H1 (cell line): ENCODE data around the gene RABL2B. TPM values are rescaled to one million over a fixed set of nuclear protein-coding genes. Genes with fewer than 3 reads are reported as not detected.

Experiments
- CTCF ChIA-PET: fragments of 300-600 bp; sonication (Branson Sonifier 250); formaldehyde crosslinking; loops from one replicate; lab custom pipeline; 2021; ENCODE audit not compliant: partially characterized antibody; lab: Charles Lee
- POLR2A ChIA-PET: fragments of 300-600 bp; sonication (Branson Sonifier 250); formaldehyde crosslinking; loops from one replicate; lab custom pipeline; 2021; ENCODE audit warnings: inconsistent platforms; ENCODE audit not compliant: partially characterized antibody; lab: Charles Lee
- DNase-seq, 2 experiments: peaks; one replicate each; pipeline versions ENCODE4 v3.0.0 to v3.0.0-alpha.2; 2010 to 2022; ENCODE audit warnings: low spot score in 2 of 2, low read depth in 1 of 2, mixed read lengths in 1 of 2
- FAIRE-seq: peaks from 2 replicates; lab custom pipeline; 2011; peaks lifted over from hg19 to GRCh38; lab: Jason Lieb, UNC
- H2AFZ ChIP-seq: 2 replicates; pipeline ENCODE4 v1.8.1; 2012; ENCODE audit warnings: low read length, inconsistent platforms
- H2AK5ac ChIP-seq: 2 replicates; pipeline ENCODE4 v1.6.1; 2013; ENCODE audit warnings: low read depth, low read length
- H2BK120ac ChIP-seq: replicated peaks from 2 replicates; pipeline ENCODE3; 2013; ENCODE audit warnings: low read depth, low read length, inconsistent platforms
- H2BK12ac ChIP-seq: 2 replicates; pipeline ENCODE4 v1.6.1; 2013; ENCODE audit warnings: low read depth, low read length
- H2BK15ac ChIP-seq: 2 replicates; pipeline ENCODE4 v1.6.1; 2013; ENCODE audit warnings: low read length
- H2BK20ac ChIP-seq: 2 replicates; pipeline ENCODE4 v1.6.1; 2013; ENCODE audit warnings: low read length
- H2BK5ac ChIP-seq: 2 replicates; pipeline ENCODE4 v1.6.1; 2013; ENCODE audit warnings: low read depth, low read length
- H3K14ac ChIP-seq: 2 replicates; pipeline ENCODE4 v1.6.1; 2013; ENCODE audit warnings: inconsistent platforms; ENCODE audit not compliant: insufficient read length
- H3K18ac ChIP-seq: 2 replicates; pipeline ENCODE4 v1.6.1; 2013; ENCODE audit warnings: low read length; ENCODE audit errors: extremely low read depth
- H3K23ac ChIP-seq: 2 replicates; pipeline ENCODE4 v1.6.1; 2013; ENCODE audit warnings: inconsistent platforms; ENCODE audit not compliant: insufficient read length
- H3K23me2 ChIP-seq: 2 replicates; pipeline ENCODE4 v1.6.1; 2013; ENCODE audit warnings: low read depth, low read length
- H3K27ac ChIP-seq: 2 replicates; pipeline ENCODE4 v1.6.1; 2011; ENCODE audit warnings: low read depth, low read length, inconsistent platforms
- H3K27me3 ChIP-seq, 4 experiments: replicated peaks in 1 of 4; 1 replicate in 1 of 4; 2 replicates in 3 of 4; pipeline versions ENCODE4 v1.6.1 to v1.8.1; 2011 to 2013; ENCODE audit warnings: low read length in 3 of 4, mild to moderate bottlenecking in 3 of 4, inconsistent platforms in 2 of 4, mixed read lengths in 2 of 4, moderate library complexity in 1 of 4; ENCODE audit not compliant: control insufficient read depth in 3 of 4, insufficient read depth in 3 of 4; ENCODE audit errors: extremely low read depth in 1 of 4
- H3K36me3 ChIP-seq, 4 experiments: 2 replicates each; pipeline versions ENCODE4 v1.6.1 to v1.8.1; 2011 to 2013; ENCODE audit warnings: mild to moderate bottlenecking in 4 of 4, low read length in 3 of 4, moderate library complexity in 2 of 4, control low read depth in 1 of 4, inconsistent platforms in 1 of 4; ENCODE audit not compliant: insufficient read depth in 4 of 4, control insufficient read depth in 2 of 4
- H3K4ac ChIP-seq: replicated peaks from 2 replicates; pipeline ENCODE3; 2013; ENCODE audit warnings: low read length, low read depth, mixed read lengths, inconsistent platforms; ENCODE audit not compliant: insufficient read length
- H3K4me1 ChIP-seq, 4 experiments: replicated peaks in 1 of 4; 1 replicate in 1 of 4; 2 replicates in 3 of 4; pipeline versions ENCODE4 v1.6.1 to v1.8.1; 2011 to 2013; ENCODE audit warnings: low read length in 3 of 4, inconsistent platforms in 2 of 4, mixed read lengths in 1 of 4; ENCODE audit not compliant: insufficient read depth in 4 of 4, control insufficient read depth in 3 of 4
- H3K4me2 ChIP-seq, 2 experiments: 2 replicates each; pipeline versions ENCODE4 v1.6.1 to v1.8.1; 2011 to 2013; ENCODE audit warnings: low read depth in 2 of 2, low read length in 2 of 2, control low read depth in 1 of 2, inconsistent platforms in 1 of 2, mild to moderate bottlenecking in 1 of 2; ENCODE audit not compliant: insufficient read depth in 1 of 2
- H3K4me3 ChIP-seq, 4 experiments: fragments of 200-600, 300-600 bp in 1 of 4; sonication (generic), shearing (Covaris generic), sonication (Bioruptor Twin) in 1 of 4; 2 replicates each; pipeline versions ENCODE4 v1.5.1 to v1.8.1; 2011 to 2016; ENCODE audit warnings: low read length in 4 of 4, low read depth in 3 of 4, control low read depth in 2 of 4, inconsistent platforms in 2 of 4, mild to moderate bottlenecking in 2 of 4, mixed read lengths in 1 of 4, moderate library complexity in 1 of 4; ENCODE audit not compliant: insufficient read depth in 2 of 4; ENCODE audit errors: extremely low read depth in 1 of 4
- H3K56ac ChIP-seq: replicated peaks from 2 replicates; pipeline ENCODE3; 2013; ENCODE audit warnings: low read depth, mild to moderate bottlenecking, mixed read lengths, low read length, inconsistent platforms; ENCODE audit not compliant: insufficient read length
- H3K79me1 ChIP-seq: 2 replicates; pipeline ENCODE4 v1.6.1; 2013; ENCODE audit warnings: low read depth, low read length, control low read depth
- H3K79me2 ChIP-seq, 2 experiments: 2 replicates each; pipeline versions ENCODE4 v1.6.1 to v1.8.1; 2012 to 2013; ENCODE audit warnings: low read length in 2 of 2, mild to moderate bottlenecking in 2 of 2, inconsistent platforms in 1 of 2; ENCODE audit not compliant: insufficient read depth in 2 of 2, control insufficient read depth in 1 of 2
- H3K9ac ChIP-seq, 4 experiments: replicated peaks in 1 of 4; 1 replicate in 1 of 4; 2 replicates in 3 of 4; pipeline versions ENCODE4 v1.6.1 to v1.8.1; 2011 to 2013; ENCODE audit warnings: low read depth in 3 of 4, low read length in 3 of 4, control low read depth in 2 of 4, mild to moderate bottlenecking in 2 of 4, moderate library complexity in 2 of 4, inconsistent platforms in 1 of 4; ENCODE audit errors: extremely low read depth in 1 of 4
- H3K9me3 ChIP-seq, 2 experiments: 2 replicates each; pipeline versions ENCODE4 v1.6.1 to v1.8.1; 2012 to 2013; ENCODE audit warnings: mild to moderate bottlenecking in 2 of 2, moderate library complexity in 2 of 2, control low read depth in 1 of 2, inconsistent platforms in 1 of 2, low read depth in 1 of 2, low read length in 1 of 2, mixed read lengths in 1 of 2; ENCODE audit not compliant: insufficient read depth in 2 of 2
- H4K20me1 ChIP-seq, 2 experiments: replicated peaks in 1 of 2; 2 replicates each; pipeline versions ENCODE3 to v1.8.1; 2011 to 2013; ENCODE audit warnings: inconsistent platforms in 2 of 2, low read length in 2 of 2, mild to moderate bottlenecking in 1 of 2; ENCODE audit not compliant: insufficient read depth in 2 of 2, control insufficient read depth in 1 of 2
- H4K5ac ChIP-seq: 2 replicates; pipeline ENCODE4 v1.6.1; 2013; ENCODE audit warnings: low read length, low read depth, mixed read lengths, inconsistent platforms; ENCODE audit not compliant: insufficient read length
- H4K8ac ChIP-seq: 2 replicates; pipeline ENCODE4 v1.8.0; 2013; ENCODE audit warnings: mild to moderate bottlenecking, moderate library complexity, low read length, inconsistent platforms; ENCODE audit not compliant: insufficient read depth; ENCODE audit errors: extremely low read depth
- H4K91ac ChIP-seq: replicated peaks from 2 replicates; pipeline ENCODE3; 2013; ENCODE audit warnings: low read length, mixed read lengths, inconsistent platforms; ENCODE audit not compliant: insufficient read length
- BCL11A ChIP-seq, 2 experiments: IDR thresholded peaks; one replicate each; pipeline ENCODE4 v1.6.1; 2011; ENCODE audit warnings: low read depth in 2 of 2, low read length in 2 of 2, mild to moderate bottlenecking in 2 of 2
- CBX8 ChIP-seq: fragments of 300-800, 300-1000 bp; sonication (generic); IDR thresholded peaks from 2 replicates; pipeline ENCODE4 v1.7.1; 2016; ENCODE audit warnings: low read depth, low read length, borderline replicate concordance
- CREB1 ChIP-seq: IDR thresholded peaks from 2 replicates; pipeline ENCODE4 v1.6.1; 2012; ENCODE audit warnings: inconsistent platforms
- CTBP2 ChIP-seq: IDR thresholded peaks from 2 replicates; pipeline ENCODE4 v1.7.0; 2011; ENCODE audit warnings: borderline replicate concordance, mild to moderate bottlenecking, moderate library complexity, mixed read lengths, low read length; ENCODE audit not compliant: insufficient read depth, insufficient read length
- E2F6 ChIP-seq: IDR thresholded peaks from 2 replicates; pipeline ENCODE4 v1.6.1; 2012; ENCODE audit warnings: inconsistent platforms
- EGR1 ChIP-seq: IDR thresholded peaks from 2 replicates; pipeline ENCODE4 v1.6.1; 2011; ENCODE audit warnings: low read depth, low read length, borderline replicate concordance
- KDM5A ChIP-seq: fragments of 200-600 bp; IDR thresholded peaks from 2 replicates; pipeline ENCODE4 v1.7.1; 2012; ENCODE audit warnings: mild to moderate bottlenecking, low read length, inconsistent platforms, mixed read lengths
- POU5F1 ChIP-seq: IDR thresholded peaks from 2 replicates; pipeline ENCODE4 v1.6.1; 2011; ENCODE audit warnings: low read depth, mild to moderate bottlenecking, low read length, moderate library complexity
- RBBP5 ChIP-seq: IDR thresholded peaks from 2 replicates; pipeline ENCODE4 v1.7.1; 2012; ENCODE audit warnings: low read depth, mild to moderate bottlenecking, inconsistent platforms, low read length, moderate library complexity, borderline replicate concordance
- TCF12 ChIP-seq: IDR thresholded peaks from 2 replicates; pipeline ENCODE4 v1.6.1; 2011; ENCODE audit warnings: low read depth, mild to moderate bottlenecking, low read length
- WGBS, 2 experiments: shearing (Covaris generic) in 1 of 2; methylation state at CpG; one replicate each; pipeline versions ENCODE4 v1.1.6 to v1.1.7; 2013 to 2015; ENCODE audit warnings: low lambda C conversion rate in 2 of 2, mixed read lengths in 2 of 2, inconsistent platforms in 1 of 2, low coverage in 1 of 2, missing lambda C conversion rate in 1 of 2; ENCODE audit not compliant: insufficient replicate concordance in 2 of 2, insufficient coverage in 1 of 2, insufficient read length in 1 of 2; ENCODE audit errors: extremely low coverage in 1 of 2, missing lambda C conversion rate in 1 of 2; 5-methylcytosine and 5-hydroxymethylcytosine counted together
- polyA plus RNA-seq, 7 experiments: library from polyadenylated mRNA; depleted of rRNA in 3 of 7; stranded (reverse) in 5 of 7; unstranded in 2 of 7; fragments of >200 nt in 5 of 7; fragments of 200-250 nt in 2 of 7; gene quantifications; 1 replicate in 5 of 7; 2 replicates in 1 of 7; 4 replicates in 1 of 7; pipeline versions ENCODE4 v1.2.1 to v1.2.3, GENCODE V29; 2011 to 2013; ENCODE audit warnings: missing spikeins in 2 of 7, mixed read lengths in 2 of 7
- total RNA-seq: library from RNA; stranded (reverse); fragmentation: NEBNext Ultra II Directional; extraction: Animal tissue kit (Norgen Biotek cat#: 25700); gene quantifications from 2 replicates; pipeline ENCODE4 v1.2.1, GENCODE V29; 2021
- TF ChIP-seq, protein P1 (sequence below): IDR thresholded peaks from 2 replicates; pipeline ENCODE4 v1.6.1; 2012; ENCODE audit warnings: low read length, inconsistent platforms

Gene RABL2B
- total and polyA plus RNA-seq, 2 of the 8 experiments (the other 6 are each of a cell fraction or from before 2014, with no cell fraction given), result 16.2 to 26.5 TPM

- H2AFZ ChIP-seq, result no peak overlapping the region
- CTCF ChIA-PET, result interaction anchor here (1.4 to 1.7 kb wide), 2 partner anchors 15 to 35 kb away, joined by 3 to 4 read pairs; no protein-coding TSS in a partner anchor
- WGBS, 2 experiments, result 85% methylated on average over 12 of the region's 12 CpGs; no CpG with 5 or more reads in 1 of the 2 experiments
- TF ChIP-seq E2F6 (no peak), POU5F1 (no peak), KDM5A (no peak), CBX8 (no peak), RBBP5 (no peak), TCF12 (no peak), EGR1 (no peak), BCL11A (IDR thresholded peaks at IDR 0.05; ENCODE audit: low read depth in 2 of 2, low read length in 2 of 2) (no peak), CREB1 (no peak), CTBP2 (no peak)
- TF ChIP-seq, protein P1, sequence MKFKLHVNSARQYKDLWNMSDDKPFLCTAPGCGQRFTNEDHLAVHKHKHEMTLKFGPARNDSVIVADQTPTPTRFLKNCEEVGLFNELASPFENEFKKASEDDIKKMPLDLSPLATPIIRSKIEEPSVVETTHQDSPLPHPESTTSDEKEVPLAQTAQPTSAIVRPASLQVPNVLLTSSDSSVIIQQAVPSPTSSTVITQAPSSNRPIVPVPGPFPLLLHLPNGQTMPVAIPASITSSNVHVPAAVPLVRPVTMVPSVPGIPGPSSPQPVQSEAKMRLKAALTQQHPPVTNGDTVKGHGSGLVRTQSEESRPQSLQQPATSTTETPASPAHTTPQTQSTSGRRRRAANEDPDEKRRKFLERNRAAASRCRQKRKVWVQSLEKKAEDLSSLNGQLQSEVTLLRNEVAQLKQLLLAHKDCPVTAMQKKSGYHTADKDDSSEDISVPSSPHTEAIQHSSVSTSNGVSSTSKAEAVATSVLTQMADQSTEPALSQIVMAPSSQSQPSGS, result no peak
Observed at GRCh38 chr22:50739894-50740293, 43.5 kb downstream of the RABL2B start.

More at GRCh38 chr22:50739894-50740293, 43.5 kb downstream of the RABL2B start:
- H3K27ac ChIP-seq, result no peak overlapping the region
- no peak overlapping the region for H3K23ac ChIP-seq
- no peaks in the 10 kb centered on the region for H3K23me2 ChIP-seq
- no peak overlapping the region for H4K91ac ChIP-seq
- H2AK5ac ChIP-seq, result no peak overlapping the region
- H2BK12ac ChIP-seq, result no peak overlapping the region
- no peak overlapping the region for H4K8ac ChIP-seq
- H2BK15ac ChIP-seq, result no peak overlapping the region
- POLR2A ChIA-PET, result no interaction called here
- H3K4ac ChIP-seq, result no peak overlapping the region
- H3K4me2 ChIP-seq, result no peak overlapping the region
- no peak overlapping the region for H3K14ac ChIP-seq
- no peaks in the 10 kb centered on the region for H3K79me2 ChIP-seq
- peaks cover 0 to 48% (median 36%) of the 10 kb centered on the region in 4 experiments; a peak in 6 of 7 replicates for H3K27me3 ChIP-seq
- H3K56ac ChIP-seq, result no peak overlapping the region
- no peak overlapping the region for H4K5ac ChIP-seq
- H3K9ac ChIP-seq, result no peak overlapping the region
- H2BK5ac ChIP-seq, result no peak overlapping the region
- no peaks in the 10 kb centered on the region for H3K9me3 ChIP-seq
- H3K4me1 ChIP-seq, result no peaks in the 10 kb centered on the region
- no peak overlapping the region for H2BK120ac ChIP-seq
- no peak for FAIRE-seq
- H3K18ac ChIP-seq, result no peak overlapping the region
- H3K79me1 ChIP-seq, result no peaks in the 10 kb centered on the region
- DNase-seq, result no peak
- H3K4me3 ChIP-seq, result no peak overlapping the region
- H3K36me3 ChIP-seq, result no peaks in the 10 kb centered on the region
- H2BK20ac ChIP-seq, result no peak overlapping the region
- H4K20me1 ChIP-seq, result no peaks in the 10 kb centered on the region
